ENCODE data around the gene NCOA1. TPM values are rescaled to one million over a fixed set of nuclear protein-coding genes. Genes with fewer than 3 reads are reported as not detected.

Gene NCOA1
- total RNA-seq, 1 donor from 2014 or later = 48.4 TPM

DNA sequence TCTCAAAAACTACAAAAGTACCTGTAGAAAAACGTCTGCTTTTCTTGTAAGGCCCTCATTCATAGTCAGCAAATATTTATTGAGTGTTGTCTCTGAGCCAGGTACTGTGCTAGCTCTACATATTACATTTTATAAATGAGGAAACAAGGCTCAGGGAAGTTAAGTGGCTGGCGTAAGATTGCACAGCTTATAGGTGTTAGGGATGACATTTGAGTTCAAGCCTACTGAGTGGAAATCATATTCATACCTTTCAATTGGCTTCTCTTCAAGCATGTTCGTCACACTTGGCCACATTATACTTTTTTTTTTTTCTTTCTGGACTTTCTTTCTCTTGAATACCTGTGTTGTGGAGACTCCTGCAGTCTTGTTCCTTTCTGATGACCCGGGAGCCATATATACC, 5.9 kb downstream of the NCOA1 start:
- Histone ChIP-seq H3K27ac (no peak overlapping the region), H3K4me3 (no peak overlapping the region), H3K36me3 (no peaks in the 10 kb centered on the region), H3K27me3 (no peaks in the 10 kb centered on the region), H3K4me1 (peaks cover 80% of the 10 kb centered on the region), H3K9me3 (no peaks in the 10 kb centered on the region)
- TF ChIP-seq, protein P1, sequence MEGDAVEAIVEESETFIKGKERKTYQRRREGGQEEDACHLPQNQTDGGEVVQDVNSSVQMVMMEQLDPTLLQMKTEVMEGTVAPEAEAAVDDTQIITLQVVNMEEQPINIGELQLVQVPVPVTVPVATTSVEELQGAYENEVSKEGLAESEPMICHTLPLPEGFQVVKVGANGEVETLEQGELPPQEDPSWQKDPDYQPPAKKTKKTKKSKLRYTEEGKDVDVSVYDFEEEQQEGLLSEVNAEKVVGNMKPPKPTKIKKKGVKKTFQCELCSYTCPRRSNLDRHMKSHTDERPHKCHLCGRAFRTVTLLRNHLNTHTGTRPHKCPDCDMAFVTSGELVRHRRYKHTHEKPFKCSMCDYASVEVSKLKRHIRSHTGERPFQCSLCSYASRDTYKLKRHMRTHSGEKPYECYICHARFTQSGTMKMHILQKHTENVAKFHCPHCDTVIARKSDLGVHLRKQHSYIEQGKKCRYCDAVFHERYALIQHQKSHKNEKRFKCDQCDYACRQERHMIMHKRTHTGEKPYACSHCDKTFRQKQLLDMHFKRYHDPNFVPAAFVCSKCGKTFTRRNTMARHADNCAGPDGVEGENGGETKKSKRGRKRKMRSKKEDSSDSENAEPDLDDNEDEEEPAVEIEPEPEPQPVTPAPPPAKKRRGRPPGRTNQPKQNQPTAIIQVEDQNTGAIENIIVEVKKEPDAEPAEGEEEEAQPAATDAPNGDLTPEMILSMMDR (IDR thresholded peaks at IDR 0.05) = no peak
- TF ChIP-seq POLR2A (IDR thresholded peaks at IDR 0.05) = no peak
- TF ChIP-seq POLR2AphosphoS5 (IDR thresholded peaks at IDR 0.05; ENCODE audit: insufficient read depth in 1 of 2, low read depth in 1 of 2) = no peak
- intact Hi-C loops (cut with DNase I) = loop anchor here (10.0 kb wide), 1 partner anchor 62 kb away; no protein-coding TSS in a partner anchor
- DNase-seq (ENCODE audit: extremely low spot score in 2 of 2) = no peak

DNA sequence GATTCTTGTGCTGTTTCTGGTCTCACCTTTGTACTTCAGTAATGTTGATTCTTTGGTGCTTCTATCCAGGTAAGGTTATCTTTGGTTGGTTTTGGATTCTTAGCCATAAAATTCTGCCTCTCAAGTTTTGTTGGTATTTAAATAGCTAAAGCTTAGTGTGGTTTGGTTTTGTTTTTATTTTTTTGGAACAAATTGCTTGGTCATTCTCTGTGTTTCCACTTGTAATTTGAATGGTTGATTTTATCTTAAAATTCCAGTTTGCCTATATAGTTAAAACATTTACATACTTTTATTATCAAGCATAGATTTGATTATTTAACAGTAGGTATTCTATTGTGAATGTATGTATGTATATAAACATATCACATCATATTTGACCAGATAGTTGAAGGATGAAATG, 6.6 kb downstream of the NCOA1 start:
- intact Hi-C loops (cut with DNase I) = loop anchor here (2.0 to 10.0 kb wide), 2 partner anchors 33 to 63 kb away; no protein-coding TSS in a partner anchor
- no peak overlapping the region for H3K4me3 ChIP-seq
- TF ChIP-seq POLR2A (IDR thresholded peaks at IDR 0.05) (no peak), POLR2AphosphoS5 (IDR thresholded peaks at IDR 0.05; ENCODE audit: insufficient read depth in 1 of 2, low read depth in 1 of 2) (no peak)
- TF ChIP-seq, protein P1 (IDR thresholded peaks at IDR 0.05) = no peak
- no peaks in the 10 kb centered on the region for H3K9me3 ChIP-seq
- no peaks in the 10 kb centered on the region for H3K27me3 ChIP-seq
- H3K4me1 ChIP-seq = peaks cover 81% of the 10 kb centered on the region
- H3K36me3 ChIP-seq = no peaks in the 10 kb centered on the region
- H3K27ac ChIP-seq = no peak overlapping the region
- no peak for DNase-seq (ENCODE audit: extremely low spot score in 2 of 2)

DNA sequence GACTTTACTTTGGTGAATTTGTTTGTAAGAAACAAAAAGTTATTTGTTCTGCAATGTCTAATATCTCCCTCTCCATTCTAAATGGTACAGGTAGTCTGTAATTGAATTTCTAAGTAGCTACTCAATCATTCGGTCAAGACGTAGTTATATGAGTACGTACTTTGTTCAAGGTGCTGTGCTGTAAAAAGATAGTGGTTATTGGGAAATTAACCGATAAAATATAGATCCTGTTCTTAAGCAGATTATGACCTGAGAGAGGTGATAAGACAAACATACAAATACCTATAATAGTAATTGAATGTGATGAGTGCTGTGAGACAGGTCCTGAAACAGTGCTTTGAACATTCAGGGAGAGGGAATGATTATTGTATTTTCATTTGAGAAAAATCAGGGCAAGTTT, 7.1 kb downstream of the NCOA1 start:
- no peaks in the 10 kb centered on the region for H3K27me3 ChIP-seq
- no peak for DNase-seq (ENCODE audit: extremely low spot score in 2 of 2)
- no peak overlapping the region for H3K4me3 ChIP-seq
- no peaks in the 10 kb centered on the region for H3K9me3 ChIP-seq
- H3K36me3 ChIP-seq = no peaks in the 10 kb centered on the region
- H3K4me1 ChIP-seq = peaks cover 80% of the 10 kb centered on the region
- H3K27ac ChIP-seq = no peak overlapping the region
- TF ChIP-seq POLR2A (IDR thresholded peaks at IDR 0.05) = no peak
- TF ChIP-seq, protein P1 (IDR thresholded peaks at IDR 0.05) = no peak
- TF ChIP-seq POLR2AphosphoS5 (IDR thresholded peaks at IDR 0.05; ENCODE audit: insufficient read depth in 1 of 2, low read depth in 1 of 2) = no peak
- intact Hi-C loops (cut with DNase I) = loop anchor here (2.0 to 10.0 kb wide), 2 partner anchors 33 to 63 kb away; no protein-coding TSS in a partner anchor

DNA sequence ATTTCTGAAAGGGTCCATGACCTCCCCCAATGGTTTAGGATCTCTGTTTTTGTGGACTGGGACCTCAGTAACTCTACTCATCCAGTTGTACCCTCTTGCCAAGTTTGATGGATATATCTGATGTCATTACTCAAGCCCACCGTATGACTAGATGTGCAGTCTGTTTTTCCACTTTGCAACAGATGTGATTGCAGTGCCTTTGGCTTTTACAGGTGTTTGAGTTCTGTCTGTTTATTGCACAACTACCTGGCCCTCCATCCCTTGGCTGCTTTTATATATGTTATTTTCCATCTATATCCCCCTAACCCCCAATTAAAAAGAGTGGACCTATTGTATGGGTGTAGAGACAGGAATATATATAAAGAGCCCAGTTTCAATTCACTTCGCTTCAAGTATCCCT, 10.8 kb downstream of the NCOA1 start:
- intact Hi-C loops (cut with DNase I) = no loop called here
- Histone ChIP-seq H3K27ac (no peak overlapping the region), H3K9me3 (no peaks in the 10 kb centered on the region), H3K4me3 (no peak overlapping the region), H3K4me1 (peaks cover 66% of the 10 kb centered on the region), H3K36me3 (no peaks in the 10 kb centered on the region), H3K27me3 (no peaks in the 10 kb centered on the region)
- no peak for TF ChIP-seq POLR2AphosphoS5 (IDR thresholded peaks at IDR 0.05; ENCODE audit: insufficient read depth in 1 of 2, low read depth in 1 of 2)
- TF ChIP-seq, protein P1 (IDR thresholded peaks at IDR 0.05) = no peak
- no peak for TF ChIP-seq POLR2A (IDR thresholded peaks at IDR 0.05)
- no peak for DNase-seq (ENCODE audit: extremely low spot score in 2 of 2)

DNA sequence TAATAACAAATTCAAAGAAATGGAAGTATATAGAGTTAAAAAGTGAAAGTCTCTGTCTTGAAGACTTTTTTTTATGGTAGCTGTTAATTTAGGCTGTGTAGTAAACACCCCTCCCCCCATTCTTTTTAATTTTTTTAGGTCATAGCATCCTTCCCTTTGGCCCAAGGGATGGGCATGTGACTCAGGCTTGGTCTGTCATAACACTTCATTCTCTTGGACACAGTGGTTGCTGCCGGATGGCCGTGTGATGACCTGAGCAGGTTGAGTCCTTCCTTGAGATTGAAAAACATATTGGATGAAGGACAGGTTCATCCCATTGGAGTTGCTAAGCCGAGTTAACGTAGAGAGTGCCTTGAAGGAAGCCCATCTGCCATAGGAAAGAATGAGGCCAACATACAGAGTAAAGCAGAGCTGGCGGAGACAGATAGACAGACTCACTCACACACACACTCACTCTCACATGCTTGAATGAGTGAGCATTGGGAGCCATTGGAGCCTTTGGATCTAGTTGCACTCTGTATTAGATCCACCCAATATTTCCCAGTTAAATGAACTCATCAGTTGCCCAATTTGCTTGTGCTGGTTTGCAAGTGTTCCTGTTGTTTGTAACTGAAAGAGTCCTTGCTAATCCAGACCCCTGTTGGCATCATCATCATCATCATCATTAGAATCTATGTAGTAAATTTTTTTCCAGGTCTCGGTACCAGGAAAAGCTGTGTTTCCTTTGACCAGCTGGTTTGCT, 14.7 kb downstream of the NCOA1 start:
- no peak for DNase-seq (ENCODE audit: extremely low spot score in 2 of 2)
- no peaks in the 10 kb centered on the region for H3K27me3 ChIP-seq
- H3K27ac ChIP-seq = no peak overlapping the region
- H3K36me3 ChIP-seq = no peaks in the 10 kb centered on the region
- peaks cover 65% of the 10 kb centered on the region for H3K4me1 ChIP-seq
- intact Hi-C loops (cut with DNase I) = no loop called here
- TF ChIP-seq POLR2AphosphoS5 (IDR thresholded peaks at IDR 0.05; ENCODE audit: insufficient read depth in 1 of 2, low read depth in 1 of 2) (no peak), POLR2A (IDR thresholded peaks at IDR 0.05) (no peak)
- TF ChIP-seq, protein P1 (IDR thresholded peaks at IDR 0.05) = no peak
- no peak overlapping the region for H3K4me3 ChIP-seq
- H3K9me3 ChIP-seq = no peaks in the 10 kb centered on the region

Measured in vagina (tissue), 2 donors.